Type B pancreatic cell (in vitro differentiated cells): ENCODE results near the gene SLC36A2. TPM values are rescaled to one million over a fixed set of nuclear protein-coding genes. Genes with fewer than 3 reads are reported as not detected.
"Not testable (repeated sequence)": the region's sequence is repeated elsewhere in the genome, so short reads cannot be mapped to it uniquely, and the experiment has no call there.

Source experiments
- DNase-seq: peaks from one replicate; pipeline ENCODE4 v3.0.0; 2021; ENCODE audit warnings: mixed read lengths; ENCODE audit not compliant: unreplicated experiment; ENCODE audit errors: extremely low spot score
- H3K27ac Mint-ChIP-seq: 2 replicates; pipeline ENCODE4 v1.8.0; 2021; ENCODE audit warnings: mild to moderate bottlenecking, mixed read lengths
- H3K27me3 Mint-ChIP-seq: 2 replicates; pipeline ENCODE4 v1.8.0; 2021; ENCODE audit warnings: mixed read lengths
- H3K36me3 Mint-ChIP-seq: 2 replicates; pipeline ENCODE4 v1.8.0; 2021; ENCODE audit warnings: mixed read lengths
- H3K4me1 Mint-ChIP-seq: one replicate; pipeline ENCODE4 v1.8.0; 2021; ENCODE audit warnings: mixed read lengths; ENCODE audit not compliant: unreplicated experiment
- H3K4me3 Mint-ChIP-seq: 2 replicates; pipeline ENCODE4 v1.8.0; 2021; ENCODE audit warnings: mild to moderate bottlenecking, mixed read lengths
- H3K9me3 Mint-ChIP-seq: 2 replicates; pipeline ENCODE4 v1.8.0; 2021; ENCODE audit warnings: mixed read lengths
- CTCF ChIP-seq: fragments of 200-600 bp; sonication (generic); conservative IDR thresholded peaks from 2 replicates; pipeline ENCODE4 v1.5.0; 2021; ENCODE audit warnings: antibody characterized with exemption, mild to moderate bottlenecking
- total RNA-seq: library from RNA; stranded (reverse); gene quantifications from 2 replicates; pipeline ENCODE4 v1.2.1, GENCODE V29; 2021; ENCODE audit warnings: low replicate concordance

The SLC36A2 gene
- total RNA-seq, 1 donor from 2014 or later = not detected

DNA sequence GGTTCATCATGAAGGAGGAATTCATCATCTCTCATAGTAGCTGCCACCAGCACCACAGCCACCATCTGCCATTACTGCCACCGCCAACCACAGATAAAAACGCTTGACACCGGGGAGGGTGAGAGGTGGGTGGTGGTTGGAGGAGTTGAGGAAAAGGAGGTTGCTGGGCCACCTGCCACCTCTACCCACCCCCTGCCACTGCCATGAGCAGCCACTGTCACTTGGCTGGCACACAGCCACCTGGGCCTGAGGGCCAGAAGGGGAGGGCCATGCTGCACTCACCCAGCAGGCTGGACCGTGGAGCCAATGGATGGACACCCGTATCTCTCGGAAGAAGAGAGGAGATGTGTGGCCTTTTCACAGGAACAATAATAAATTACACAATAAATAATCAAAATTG, 31.3 kb upstream of the SLC36A2 start:
- H3K9me3 Mint-ChIP-seq = no peaks in the 10 kb centered on the region
- H3K27ac Mint-ChIP-seq = no peak overlapping the region

DNA sequence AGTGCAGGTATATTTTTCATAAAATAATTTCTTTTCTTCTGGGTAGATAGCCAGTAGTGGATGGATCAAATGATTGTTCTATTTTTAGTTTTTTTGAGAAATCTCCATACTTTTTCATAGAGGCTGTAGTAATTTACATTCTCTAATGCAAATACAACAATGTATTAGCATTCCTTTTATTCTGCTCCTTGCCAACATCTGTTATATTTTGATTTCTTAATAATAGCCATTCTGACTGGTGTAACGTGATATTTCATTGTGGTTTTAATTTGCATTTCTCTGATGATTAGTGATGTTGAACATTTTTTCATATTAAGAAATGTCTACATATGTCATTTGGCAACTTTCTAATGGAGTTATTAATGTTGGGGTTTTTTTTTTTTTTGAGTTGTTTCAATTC, 27.2 kb upstream of the SLC36A2 start:
- no peak for TF ChIP-seq CTCF
- no peaks in the 10 kb centered on the region for H3K36me3 Mint-ChIP-seq
- no peaks in the 10 kb centered on the region for H3K9me3 Mint-ChIP-seq
- H3K27me3 Mint-ChIP-seq = no peaks in the 10 kb centered on the region
- no peak overlapping the region for H3K4me3 Mint-ChIP-seq
- H3K27ac Mint-ChIP-seq = no peak overlapping the region
- DNase-seq = no peak
- H3K4me1 Mint-ChIP-seq = no peaks in the 10 kb centered on the region

More for the DNA sequence above, 31.3 kb upstream of the SLC36A2 start:
- no peak for TF ChIP-seq CTCF
- no peak for DNase-seq
- Mint-ChIP-seq H3K4me3 (no peak overlapping the region), H3K4me1 (no peaks in the 10 kb centered on the region), H3K36me3 (no peaks in the 10 kb centered on the region), H3K27me3 (peaks cover 2% of the 10 kb centered on the region)

DNA sequence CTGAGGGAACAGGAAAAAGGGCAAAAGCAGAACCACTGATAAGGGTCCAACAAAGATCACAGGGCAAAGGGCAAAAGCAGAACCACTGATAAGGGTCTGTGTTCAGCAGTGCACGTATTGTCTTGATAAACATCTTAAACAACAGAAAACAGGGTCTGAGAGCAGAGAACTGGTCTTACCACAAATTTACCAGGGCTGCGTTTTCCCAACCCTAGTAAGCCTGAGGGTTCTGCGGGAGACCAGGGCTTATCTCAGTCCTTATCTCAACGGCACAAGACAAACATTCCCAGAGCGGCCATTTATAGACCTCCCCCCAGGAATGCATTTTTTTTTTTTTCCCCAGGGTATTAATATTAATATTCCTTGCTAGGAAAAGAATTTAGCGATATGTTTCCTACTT, 19.7 kb upstream of the SLC36A2 start:
- peaks cover 22% of the 10 kb centered on the region for H3K9me3 Mint-ChIP-seq
- H3K27ac Mint-ChIP-seq, H3K27me3 Mint-ChIP-seq: not testable (repeated sequence)

DNA sequence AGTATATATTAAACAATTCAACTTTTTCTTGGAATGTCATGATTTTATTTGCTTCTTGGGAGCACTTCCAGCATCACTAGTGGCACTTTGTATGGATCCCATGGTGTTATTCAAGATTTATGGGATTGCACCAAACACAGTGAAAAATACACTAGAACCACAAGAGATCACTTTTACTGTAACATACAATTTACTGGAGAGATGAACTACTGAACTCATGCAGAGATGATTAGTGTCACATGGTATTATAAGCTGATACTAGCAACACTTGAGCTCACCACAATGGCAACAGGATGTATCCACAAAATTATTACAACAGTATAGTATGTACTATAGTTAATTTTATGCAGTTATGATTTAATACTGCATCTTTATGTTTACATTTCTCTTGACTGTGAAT, 16.3 kb upstream of the SLC36A2 start:
- no peaks in the 10 kb centered on the region for H3K4me1 Mint-ChIP-seq
- H3K36me3 Mint-ChIP-seq = no peaks in the 10 kb centered on the region
- no peak for TF ChIP-seq CTCF
- H3K4me3 Mint-ChIP-seq = no peak overlapping the region
- no peak for DNase-seq
- no peak overlapping the region for H3K27ac Mint-ChIP-seq
- H3K9me3 Mint-ChIP-seq = peaks cover 22% of the 10 kb centered on the region
- H3K27me3 Mint-ChIP-seq = peaks cover 4% of the 10 kb centered on the region

More for the DNA sequence above, 19.7 kb upstream of the SLC36A2 start:
- H3K36me3 Mint-ChIP-seq, H3K4me3 Mint-ChIP-seq, DNase-seq, H3K4me1 Mint-ChIP-seq: not testable (repeated sequence)

DNA sequence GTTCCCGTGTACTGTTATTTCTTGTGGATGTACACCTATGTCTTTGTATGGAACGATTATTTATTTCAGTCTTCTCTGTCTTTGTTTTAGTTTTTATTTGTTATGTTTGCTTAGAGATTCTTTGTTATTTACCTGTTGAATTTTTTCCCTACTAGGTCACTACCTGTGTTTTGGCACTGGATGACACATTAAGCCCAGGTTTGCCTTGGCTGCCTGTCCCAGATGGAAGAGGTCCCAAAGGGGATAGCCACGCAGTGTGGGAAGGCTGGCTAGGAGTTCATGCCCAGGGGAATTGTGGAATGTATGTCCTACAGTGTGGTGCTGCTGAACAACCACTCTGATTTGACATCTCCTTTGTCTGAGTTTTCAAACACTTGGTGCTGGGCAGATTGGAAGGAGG, 15.6 kb upstream of the SLC36A2 start:
- TF ChIP-seq CTCF = no peak
- Mint-ChIP-seq H3K27me3 (peaks cover 4% of the 10 kb centered on the region), H3K9me3 (peaks cover 17% of the 10 kb centered on the region), H3K4me3 (no peak overlapping the region), H3K36me3 (no peaks in the 10 kb centered on the region), H3K27ac (no peak overlapping the region), H3K4me1 (no peaks in the 10 kb centered on the region)
- DNase-seq = no peak

- H3K4me3 Mint-ChIP-seq = no peak overlapping the region
- H3K27ac Mint-ChIP-seq = no peak overlapping the region
- H3K9me3 Mint-ChIP-seq = peaks cover 4% of the 10 kb centered on the region
- no peak for TF ChIP-seq CTCF
- no peak for DNase-seq
- peaks cover 4% of the 10 kb centered on the region for H3K27me3 Mint-ChIP-seq
- H3K36me3 Mint-ChIP-seq = no peaks in the 10 kb centered on the region
- H3K4me1 Mint-ChIP-seq = no peaks in the 10 kb centered on the region
Observed at GRCh38 chr5:151359391-151359790, 12.0 kb upstream of the SLC36A2 start.
